A673 (cell line): Measurements from ENCODE around the gene RIPK1. TPM values are rescaled to one million over a fixed set of nuclear protein-coding genes. Genes with fewer than 3 reads are reported as not detected.
A peak's percentile ranks its signal among the peaks of the same experiment; 100 is the strongest.
"Not testable (repeated sequence)": the region's sequence is repeated elsewhere in the genome, so short reads cannot be mapped to it uniquely, and the experiment has no call there.

Experiments used
- BruUV-seq: library from RNA; stranded (reverse); fragments of 400-500 nt; replicated peaks from 2 replicates; lab custom pipeline; 2021; lab: Mats Ljungman, UMichigan
- CTCF ChIA-PET: fragments of 300-600 bp; sonication (Branson Sonifier 250); formaldehyde crosslinking; loops from one replicate; lab custom pipeline; 2022; ENCODE audit warnings: antibody characterized with exemption; lab: Charles Lee
- POLR2A ChIA-PET: fragments of 300-600 bp; sonication (Branson Sonifier 250); formaldehyde crosslinking; loops from one replicate; lab custom pipeline; 2022; ENCODE audit warnings: antibody characterized with exemption; ENCODE audit not compliant: low non-redundant PET; lab: Charles Lee
- DNase-seq: peaks from one replicate; pipeline ENCODE4 v3.0.0-alpha.2; 2015; ENCODE audit warnings: low spot score
- H3K27ac ChIP-seq: fragments of 200-600 bp; sonication (generic); 2 replicates; pipeline ENCODE4 v1.5.1; 2016; ENCODE audit warnings: mixed run types, low read depth, mild to moderate bottlenecking, mixed read lengths, antibody characterized with exemption, low read length; ENCODE audit not compliant: poor library complexity, severe bottlenecking
- H3K27me3 ChIP-seq: fragments of 200-600 bp; sonication (generic); replicated peaks from 2 replicates; pipeline ENCODE4 v1.6.1; 2017; ENCODE audit warnings: mixed run types, low read depth, mild to moderate bottlenecking, mixed read lengths, antibody characterized with exemption, low read length; ENCODE audit not compliant: insufficient read depth, poor library complexity
- H3K36me3 ChIP-seq: fragments of 200-600 bp; sonication (generic); 2 replicates; pipeline ENCODE4 v1.6.1; 2016; ENCODE audit warnings: mixed run types, mild to moderate bottlenecking, mixed read lengths, antibody characterized with exemption, low read length; ENCODE audit not compliant: insufficient read depth, poor library complexity, severe bottlenecking
- H3K4me1 ChIP-seq: fragments of 200-600 bp; sonication (generic); 2 replicates; pipeline ENCODE4 v1.6.1; 2017; ENCODE audit warnings: mixed run types, mild to moderate bottlenecking, mixed read lengths, antibody characterized with exemption, low read length; ENCODE audit not compliant: insufficient read depth, poor library complexity, severe bottlenecking
- H3K4me3 ChIP-seq: fragments of 200-600 bp; sonication (generic); 2 replicates; pipeline ENCODE4 v1.5.1; 2016; ENCODE audit warnings: low read depth, mixed run types, mild to moderate bottlenecking, mixed read lengths, low read length; ENCODE audit not compliant: poor library complexity, severe bottlenecking
- H3K9me3 ChIP-seq: fragments of 200-600 bp; sonication (generic); 2 replicates; pipeline ENCODE4 v1.6.1; 2016; ENCODE audit warnings: mixed run types, low read depth, mild to moderate bottlenecking, mixed read lengths, antibody characterized with exemption, low read length; ENCODE audit not compliant: poor library complexity, severe bottlenecking
- CTCF ChIP-seq: fragments of 300-800, 200-600 bp; sonication (generic); conservative IDR thresholded peaks from 2 replicates; pipeline ENCODE4 v1.5.1; 2017; ENCODE audit warnings: low read depth, mild to moderate bottlenecking, antibody characterized with exemption, low read length, moderate library complexity, mixed read lengths
- EZH2 ChIP-seq: fragments of 200-600 bp; sonication (generic); IDR thresholded peaks from 2 replicates; pipeline ENCODE4 v1.6.1; 2017; ENCODE audit warnings: borderline replicate concordance, low read depth, mild to moderate bottlenecking, mixed read lengths, antibody characterized with exemption, low read length; ENCODE audit not compliant: poor library complexity, severe bottlenecking
- intact Hi-C: fragments of 100-400 bp; cut with micrococcal nuclease; formaldehyde crosslinking; loops from one replicate; pipeline ENCODE4 v1.10.0; 2022; ENCODE audit not compliant: unreplicated experiment
- total RNA-seq: library from RNA; stranded (reverse); gene quantifications from 2 replicates; pipeline ENCODE4 v1.2.3, GENCODE V29; 2021

RIPK1 gene
- total RNA-seq, 1 experiment from 2014 or later = 15.0 TPM

- ChIA-PET CTCF (no interaction called here), POLR2A (no interaction called here)
- BruUV-seq = no TSS peak
- no peak for DNase-seq
- peak; percentile 30; the same call in 1 of the 2 replicates for TF ChIP-seq CTCF
- TF ChIP-seq EZH2 = no peak
- peaks cover 12% of the 10 kb centered on the region for H3K36me3 ChIP-seq
- H3K27me3 ChIP-seq = no peaks in the 10 kb centered on the region
- H3K4me3 ChIP-seq = no peak overlapping the region
- H3K4me1 ChIP-seq = peaks cover 2% of the 10 kb centered on the region
- intact Hi-C loops = no loop called here
- H3K9me3 ChIP-seq = no peaks in the 10 kb centered on the region
- no peak overlapping the region for H3K27ac ChIP-seq
Measured at GRCh38 chr6:3147914-3148757, 79.8 kb downstream of the RIPK1 start.

GRCh38 chr6:3151691-3152090 is 83.4 kb downstream of the RIPK1 start:
- no TSS peak for BruUV-seq
- DNase-seq = no peak
- no peak for TF ChIP-seq CTCF
- TF ChIP-seq EZH2 = no peak
- H3K27me3 ChIP-seq = no peaks in the 10 kb centered on the region
- peaks cover 2% of the 10 kb centered on the region for H3K4me1 ChIP-seq
- ChIA-PET CTCF (no interaction called here), POLR2A (no interaction called here)
- no peak overlapping the region for H3K4me3 ChIP-seq
- H3K36me3 ChIP-seq = peaks cover 22% of the 10 kb centered on the region
- intact Hi-C loops = loop anchor here (10.0 kb wide), 1 partner anchor 103 kb away; the partner anchor contains the start of gene PSMG4
- no peak overlapping the region for H3K27ac ChIP-seq
- no peaks in the 10 kb centered on the region for H3K9me3 ChIP-seq

- Histone ChIP-seq H3K27ac (no peak overlapping the region), H3K4me3 (no peak overlapping the region), H3K9me3 (no peaks in the 10 kb centered on the region), H3K36me3 (peaks cover 22% of the 10 kb centered on the region), H3K4me1 (peaks cover 2% of the 10 kb centered on the region), H3K27me3 (no peaks in the 10 kb centered on the region)
- ChIA-PET CTCF (no interaction called here), POLR2A (no interaction called here)
- no peak for DNase-seq
- TF ChIP-seq CTCF (no peak), EZH2 (no peak)
- intact Hi-C loops = loop anchor here (10.0 kb wide), 1 partner anchor 102 kb away; the partner anchor contains the start of gene PSMG4
- BruUV-seq = TSS peak; percentile 69
Measured at GRCh38 chr6:3152689-3153088, 84.4 kb downstream of the RIPK1 start.

- H3K36me3 ChIP-seq = peaks cover 22% of the 10 kb centered on the region
- DNase-seq, H3K9me3 ChIP-seq, BruUV-seq, H3K27ac ChIP-seq, POLR2A ChIA-PET, H3K4me3 ChIP-seq, CTCF ChIA-PET, H3K27me3 ChIP-seq: not testable (repeated sequence)
- intact Hi-C loops = loop anchor here (10.0 kb wide), 1 partner anchor 99 kb away; the partner anchor contains the start of gene PSMG4
- peaks cover 14% of the 10 kb centered on the region for H3K4me1 ChIP-seq
Measured at GRCh38 chr6:3155416-3155815, 87.1 kb downstream of the RIPK1 start.
